ENCODE measurements around the gene MTTP.

The MTTP gene

GRCh38 chr4:99587803-99588202 lies 13.2 kb downstream of the MTTP start:
- H3K4me3 ChIP-seq = no peak overlapping the region
- no peak for TF ChIP-seq Cebpa-rat (IDR thresholded peaks at IDR 0.05)
- H3K4me2 ChIP-seq = no peak overlapping the region
- H3K9ac ChIP-seq = no peak overlapping the region
- no peaks in the 10 kb centered on the region for H4K20me1 ChIP-seq
- H3K9me3 ChIP-seq = no peaks in the 10 kb centered on the region
- no peaks in the 10 kb centered on the region for H3K36me3 ChIP-seq
- no peaks in the 10 kb centered on the region for H3K27me3 ChIP-seq
- H3K27ac ChIP-seq = no peak overlapping the region
- H3K4me1 ChIP-seq = no peaks in the 10 kb centered on the region

- Histone ChIP-seq H3K9ac (no peak overlapping the region), H3K4me3 (no peak overlapping the region), H4K20me1 (no peaks in the 10 kb centered on the region), H3K36me3 (no peaks in the 10 kb centered on the region), H3K27ac (no peak overlapping the region), H3K4me1 (no peaks in the 10 kb centered on the region), H3K9me3 (no peaks in the 10 kb centered on the region), H3K27me3 (no peaks in the 10 kb centered on the region), H3K4me2 (no peak overlapping the region)
- no peak for TF ChIP-seq Cebpa-rat (IDR thresholded peaks at IDR 0.05)
Observed at GRCh38 chr4:99591757-99592156, 17.1 kb downstream of the MTTP start.

DNA sequence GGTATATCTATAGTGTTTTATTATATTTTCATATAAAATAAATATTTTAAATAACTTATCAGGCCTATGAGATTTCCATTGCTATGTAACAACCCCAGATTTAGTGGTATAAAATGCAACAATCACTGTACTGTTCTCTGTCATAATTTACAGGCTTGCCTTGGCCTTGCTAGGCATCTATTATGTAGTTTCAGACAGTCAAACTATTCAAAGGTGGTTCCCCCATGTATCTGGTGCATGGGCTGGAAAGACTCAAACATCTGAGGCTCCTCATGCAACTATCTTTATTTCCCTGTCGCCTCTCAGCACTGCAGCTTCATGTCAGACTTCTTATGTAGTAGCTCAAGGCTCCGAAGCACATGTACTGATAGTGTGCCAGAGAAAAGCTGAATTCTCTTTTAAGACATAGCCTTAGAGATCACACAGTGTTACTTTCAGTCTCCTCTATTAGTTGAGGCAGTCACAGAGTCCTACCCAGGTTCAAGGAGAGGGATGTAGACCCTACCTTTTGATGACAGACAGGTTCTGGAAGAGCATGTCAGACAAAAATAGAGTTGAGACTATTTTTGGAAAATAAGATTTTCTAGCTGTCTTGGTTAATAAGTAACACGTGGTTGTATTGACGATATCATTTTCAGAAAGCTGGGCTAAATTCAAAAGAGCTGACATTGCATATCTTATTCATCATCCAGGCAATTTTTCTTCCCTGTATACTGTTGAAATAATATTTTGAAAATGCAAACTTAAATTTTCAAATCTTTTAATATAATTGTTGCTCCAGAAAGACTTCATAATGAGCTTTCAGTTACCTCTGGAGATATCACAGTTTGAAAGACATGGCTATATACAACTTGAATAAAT lies 19.4 kb downstream of the MTTP start:
- H3K36me3 ChIP-seq = no peaks in the 10 kb centered on the region
- H3K4me3 ChIP-seq = no peak overlapping the region

GRCh38 chr4:99594818-99595217 lies 20.2 kb downstream of the MTTP start:
- Histone ChIP-seq H3K36me3 (no peaks in the 10 kb centered on the region), H3K27me3 (no peaks in the 10 kb centered on the region), H3K4me3 (no peak overlapping the region), H3K4me1 (no peaks in the 10 kb centered on the region), H3K4me2 (no peak overlapping the region), H3K9me3 (no peaks in the 10 kb centered on the region), H3K27ac (no peak overlapping the region), H3K9ac (no peak overlapping the region), H4K20me1 (no peaks in the 10 kb centered on the region)
- TF ChIP-seq Cebpa-rat (IDR thresholded peaks at IDR 0.05) = no peak

More for the DNA sequence above, 19.4 kb downstream of the MTTP start:
- no peak overlapping the region for H3K9ac ChIP-seq
- no peaks in the 10 kb centered on the region for H3K27me3 ChIP-seq
- TF ChIP-seq Cebpa-rat (IDR thresholded peaks at IDR 0.05) = no peak
- no peak overlapping the region for H3K27ac ChIP-seq
- no peaks in the 10 kb centered on the region for H4K20me1 ChIP-seq
- no peak overlapping the region for H3K4me2 ChIP-seq
- no peaks in the 10 kb centered on the region for H3K4me1 ChIP-seq
- no peaks in the 10 kb centered on the region for H3K9me3 ChIP-seq

- Histone ChIP-seq H3K4me1 (no peaks in the 10 kb centered on the region), H3K27me3 (no peaks in the 10 kb centered on the region), H4K20me1 (no peaks in the 10 kb centered on the region), H3K4me2 (no peak overlapping the region), H3K9ac (no peak overlapping the region), H3K27ac (no peak overlapping the region), H3K4me3 (no peak overlapping the region), H3K36me3 (no peaks in the 10 kb centered on the region), H3K9me3 (no peaks in the 10 kb centered on the region)
- no peak for TF ChIP-seq Cebpa-rat (IDR thresholded peaks at IDR 0.05)
Observed at GRCh38 chr4:99606716-99607115, 32.1 kb downstream of the MTTP start.

GRCh38 chr4:99608417-99608816 lies 33.8 kb downstream of the MTTP start:
- no peak for TF ChIP-seq Cebpa-rat (IDR thresholded peaks at IDR 0.05)
- Histone ChIP-seq H3K4me3 (no peak overlapping the region), H3K9ac (no peak overlapping the region), H4K20me1 (no peaks in the 10 kb centered on the region), H3K9me3 (no peaks in the 10 kb centered on the region), H3K4me2 (no peak overlapping the region), H3K4me1 (no peaks in the 10 kb centered on the region), H3K27ac (no peak overlapping the region), H3K36me3 (no peaks in the 10 kb centered on the region), H3K27me3 (no peaks in the 10 kb centered on the region)

GRCh38 chr4:99610605-99611175 lies 36.1 kb downstream of the MTTP start:
- Histone ChIP-seq H3K9ac (no peak overlapping the region), H3K4me2 (no peak overlapping the region), H3K27me3 (no peaks in the 10 kb centered on the region), H3K27ac (no peak overlapping the region), H4K20me1 (no peaks in the 10 kb centered on the region), H3K36me3 (no peaks in the 10 kb centered on the region), H3K4me3 (no peak overlapping the region), H3K4me1 (no peaks in the 10 kb centered on the region), H3K9me3 (no peaks in the 10 kb centered on the region)
- no peak for TF ChIP-seq Cebpa-rat (IDR thresholded peaks at IDR 0.05)

DNA sequence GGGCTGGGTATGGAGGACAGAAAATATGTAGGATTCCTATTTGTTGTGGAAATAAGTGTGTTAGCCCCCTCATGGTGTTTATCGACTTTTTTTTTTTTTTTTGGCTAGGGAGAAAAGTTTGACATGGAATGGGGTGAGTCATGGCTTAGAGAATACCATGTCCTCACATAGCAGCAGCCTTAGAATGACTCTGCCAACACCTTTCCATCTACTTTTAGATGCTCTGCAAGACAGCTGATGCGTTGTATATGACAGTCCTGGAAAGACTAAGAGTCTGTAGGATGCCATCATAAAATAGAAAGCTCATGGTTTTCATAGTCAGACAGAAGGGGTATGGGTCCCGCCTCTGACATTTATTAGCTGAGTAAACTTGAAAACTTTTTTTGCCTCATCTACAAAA lies 37.7 kb downstream of the MTTP start:
- no peak for TF ChIP-seq Cebpa-rat (IDR thresholded peaks at IDR 0.05)
- H3K4me2 ChIP-seq = no peak overlapping the region
- H3K4me1 ChIP-seq = no peaks in the 10 kb centered on the region
- H3K27me3 ChIP-seq = no peaks in the 10 kb centered on the region
- H4K20me1 ChIP-seq = no peaks in the 10 kb centered on the region
- no peak overlapping the region for H3K27ac ChIP-seq
- H3K9ac ChIP-seq = no peak overlapping the region
- H3K9me3 ChIP-seq = no peaks in the 10 kb centered on the region
- no peak overlapping the region for H3K4me3 ChIP-seq
- H3K36me3 ChIP-seq = no peaks in the 10 kb centered on the region

DNA sequence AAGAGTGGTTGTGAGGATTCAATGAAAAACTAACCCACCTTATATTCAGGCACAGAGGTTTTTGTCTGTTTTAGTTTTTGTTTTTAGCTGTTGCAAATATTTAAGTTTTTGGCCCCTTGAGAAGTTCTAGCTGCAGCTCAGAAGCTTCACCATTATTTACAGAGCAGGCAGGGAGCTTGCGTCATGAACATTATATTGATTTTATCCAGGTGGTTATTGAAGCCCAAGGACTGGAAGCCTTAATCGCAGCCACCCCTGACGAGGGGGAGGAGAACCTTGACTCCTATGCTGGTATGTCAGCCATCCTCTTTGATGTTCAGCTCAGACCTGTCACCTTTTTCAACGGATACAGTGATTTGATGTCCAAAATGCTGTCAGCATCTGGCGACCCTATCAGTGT lies 38.1 kb downstream of the MTTP start:
- Histone ChIP-seq H3K27me3 (no peaks in the 10 kb centered on the region), H3K27ac (no peak overlapping the region), H4K20me1 (no peaks in the 10 kb centered on the region), H3K4me1 (no peaks in the 10 kb centered on the region), H3K9me3 (no peaks in the 10 kb centered on the region), H3K9ac (no peak overlapping the region), H3K4me3 (no peak overlapping the region), H3K36me3 (no peaks in the 10 kb centered on the region), H3K4me2 (no peak overlapping the region)
- no peak for TF ChIP-seq Cebpa-rat (IDR thresholded peaks at IDR 0.05)

- Histone ChIP-seq H3K4me1 (no peaks in the 10 kb centered on the region), H3K4me2 (no peak overlapping the region), H4K20me1 (no peaks in the 10 kb centered on the region), H3K27ac (no peak overlapping the region), H3K27me3 (no peaks in the 10 kb centered on the region), H3K9me3 (no peaks in the 10 kb centered on the region), H3K36me3 (no peaks in the 10 kb centered on the region), H3K4me3 (no peak overlapping the region), H3K9ac (no peak overlapping the region)
- TF ChIP-seq Cebpa-rat (IDR thresholded peaks at IDR 0.05) = no peak
Observed at GRCh38 chr4:99614491-99614890, 39.9 kb downstream of the MTTP start.

Measured in BLaER1 (cell line).